HG02870 (cell line): ENCODE measurements around the gene PPP1CA.
"Not testable (repeated sequence)": the region's sequence is repeated elsewhere in the genome, so short reads cannot be mapped to it uniquely, and the experiment has no call there.

Experiments used
- ATAC-seq: cut with Tn5 transposase; IDR thresholded peaks from one replicate; pipeline ENCODE4 v1.9.1; 2021; ENCODE audit warnings: mild to moderate bottlenecking, moderate library complexity; ENCODE audit not compliant: unreplicated experiment

The PPP1CA gene

GRCh38 chr11:67435031-67435726, 33.5 kb upstream of the PPP1CA start:
- no peak for ATAC-seq

GRCh38 chr11:67434395-67434881, 32.8 kb upstream of the PPP1CA start:
- ATAC-seq: no peak

- no peak for ATAC-seq
These were observed 32.1 kb upstream of the PPP1CA start for GRCh38 chr11:67433536-67434394.

GRCh38 chr11:67432655-67433349, 31.1 kb upstream of the PPP1CA start:
- ATAC-seq: no peak

- ATAC-seq: no peak
These were observed 29.9 kb upstream of the PPP1CA start for GRCh38 chr11:67431346-67432249.

- ATAC-seq: no peak
These were observed 28.1 kb upstream of the PPP1CA start for GRCh38 chr11:67429722-67430121.

- ATAC-seq: no peak
These were observed 27.5 kb upstream of the PPP1CA start for GRCh38 chr11:67429038-67429668.

- ATAC-seq: peak; percentile 82
These were observed 26.7 kb upstream of the PPP1CA start, which contains the start of gene RPS6KB2 for GRCh38 chr11:67428052-67429001. Gene RPS6KB2 (plus strand): TSS chr11:67428494. CDS start chr11:67428546, 52 bp downstream.

- not testable (repeated sequence) for ATAC-seq
These were observed 25.8 kb upstream of the PPP1CA start for GRCh38 chr11:67427364-67427859.

- no peak for ATAC-seq
These were observed 22.4 kb upstream of the PPP1CA start for GRCh38 chr11:67423891-67424613.

- no peak for ATAC-seq
These were observed 21.8 kb upstream of the PPP1CA start for GRCh38 chr11:67423466-67423865.

GRCh38 chr11:67422891-67423290, 21.2 kb upstream of the PPP1CA start:
- ATAC-seq: no peak

GRCh38 chr11:67421430-67422031, 19.9 kb upstream of the PPP1CA start:
- ATAC-seq: no peak

- ATAC-seq: peak; percentile 92
These were observed 19.2 kb upstream of the PPP1CA start for GRCh38 chr11:67420646-67421429.

- ATAC-seq: no peak
These were observed 18.5 kb upstream of the PPP1CA start for GRCh38 chr11:67420147-67420645.

- no peak for ATAC-seq
These were observed 17.8 kb upstream of the PPP1CA start for GRCh38 chr11:67419325-67420049.
